ENCODE data around the gene CDH22.

The CDH22 gene, protein sequence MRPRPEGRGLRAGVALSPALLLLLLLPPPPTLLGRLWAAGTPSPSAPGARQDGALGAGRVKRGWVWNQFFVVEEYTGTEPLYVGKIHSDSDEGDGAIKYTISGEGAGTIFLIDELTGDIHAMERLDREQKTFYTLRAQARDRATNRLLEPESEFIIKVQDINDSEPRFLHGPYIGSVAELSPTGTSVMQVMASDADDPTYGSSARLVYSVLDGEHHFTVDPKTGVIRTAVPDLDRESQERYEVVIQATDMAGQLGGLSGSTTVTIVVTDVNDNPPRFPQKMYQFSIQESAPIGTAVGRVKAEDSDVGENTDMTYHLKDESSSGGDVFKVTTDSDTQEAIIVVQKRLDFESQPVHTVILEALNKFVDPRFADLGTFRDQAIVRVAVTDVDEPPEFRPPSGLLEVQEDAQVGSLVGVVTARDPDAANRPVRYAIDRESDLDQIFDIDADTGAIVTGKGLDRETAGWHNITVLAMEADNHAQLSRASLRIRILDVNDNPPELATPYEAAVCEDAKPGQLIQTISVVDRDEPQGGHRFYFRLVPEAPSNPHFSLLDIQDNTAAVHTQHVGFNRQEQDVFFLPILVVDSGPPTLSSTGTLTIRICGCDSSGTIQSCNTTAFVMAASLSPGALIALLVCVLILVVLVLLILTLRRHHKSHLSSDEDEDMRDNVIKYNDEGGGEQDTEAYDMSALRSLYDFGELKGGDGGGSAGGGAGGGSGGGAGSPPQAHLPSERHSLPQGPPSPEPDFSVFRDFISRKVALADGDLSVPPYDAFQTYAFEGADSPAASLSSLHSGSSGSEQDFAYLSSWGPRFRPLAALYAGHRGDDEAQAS

DNA sequence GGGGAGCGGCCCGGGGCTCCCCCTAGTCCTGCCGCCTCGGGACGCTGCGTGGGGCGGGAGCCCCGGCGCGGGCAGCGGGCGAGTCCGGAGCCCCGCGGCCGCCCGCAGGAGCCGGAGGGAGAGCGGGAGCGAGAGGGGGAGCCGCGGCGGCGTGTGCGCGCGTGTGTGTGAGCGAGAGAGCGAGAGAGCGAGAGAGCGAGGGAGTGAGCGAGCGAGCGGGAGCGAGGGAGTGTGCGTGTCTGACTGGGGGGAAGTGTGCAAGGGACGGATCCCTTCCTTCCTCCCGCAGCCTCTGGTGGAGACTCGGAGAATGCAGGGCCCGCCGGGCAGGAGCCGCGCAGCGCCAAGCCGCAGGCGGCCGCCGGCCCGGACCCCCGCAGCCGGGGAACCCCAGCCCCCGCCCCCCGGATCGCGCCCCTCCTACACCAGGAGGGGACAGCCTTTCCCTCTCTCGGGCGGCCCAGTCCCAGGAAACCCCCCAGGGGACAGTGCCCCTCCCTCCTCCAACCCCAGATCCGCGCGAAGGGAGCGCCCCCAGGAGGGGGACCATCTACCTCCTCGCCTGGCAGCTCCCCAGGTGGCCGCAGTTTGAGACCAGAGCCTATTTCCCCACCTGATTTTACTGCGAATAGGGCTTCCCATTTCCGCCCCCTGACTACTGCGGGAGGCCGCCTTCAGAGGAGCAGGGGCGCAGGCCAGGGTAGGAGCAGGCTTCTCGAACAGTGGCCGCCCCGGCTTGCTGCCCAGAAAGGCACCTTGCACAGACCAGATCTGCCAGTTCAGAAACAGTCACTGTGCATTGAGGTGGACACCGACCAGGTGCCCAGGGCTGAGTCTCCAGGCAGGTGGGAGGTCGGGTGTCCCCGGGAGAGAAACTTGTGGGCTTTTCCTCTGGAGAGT lies at the start of gene CDH22:
Gene CDH22, minus strand, starts transcription at position 241 of the 900 bp plus-strand sequence. CDS start 57,204 bp downstream, outside the sequence.
- DNase-seq (ENCODE audit: low read depth): no peak

DNA sequence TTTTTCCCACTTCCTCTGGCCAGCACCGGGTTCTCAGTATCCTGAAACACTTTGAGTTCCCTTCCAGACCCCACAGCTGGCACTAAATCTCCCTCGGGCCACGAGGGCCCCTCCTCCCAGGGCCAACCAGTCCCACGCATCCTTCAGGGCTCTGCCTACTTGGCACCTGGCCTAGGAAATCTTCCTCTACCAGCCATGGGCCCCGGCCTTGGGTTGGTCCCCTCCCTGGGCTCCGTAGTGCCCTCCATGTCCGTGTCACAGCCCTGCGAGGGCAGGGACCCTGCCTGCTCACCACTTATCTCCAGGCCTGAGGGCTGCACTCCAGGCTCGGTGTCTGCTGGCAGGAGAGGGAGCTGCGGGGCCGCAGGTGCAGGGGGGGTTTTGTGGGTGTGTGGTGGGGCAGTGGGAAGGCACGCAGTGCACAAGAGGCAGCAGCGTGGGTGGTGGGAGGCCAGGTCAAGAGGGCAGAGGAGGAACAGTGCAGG lies 48.8 kb upstream of the CDH22 start:
- no peak for DNase-seq (ENCODE audit: low read depth)

DNA sequence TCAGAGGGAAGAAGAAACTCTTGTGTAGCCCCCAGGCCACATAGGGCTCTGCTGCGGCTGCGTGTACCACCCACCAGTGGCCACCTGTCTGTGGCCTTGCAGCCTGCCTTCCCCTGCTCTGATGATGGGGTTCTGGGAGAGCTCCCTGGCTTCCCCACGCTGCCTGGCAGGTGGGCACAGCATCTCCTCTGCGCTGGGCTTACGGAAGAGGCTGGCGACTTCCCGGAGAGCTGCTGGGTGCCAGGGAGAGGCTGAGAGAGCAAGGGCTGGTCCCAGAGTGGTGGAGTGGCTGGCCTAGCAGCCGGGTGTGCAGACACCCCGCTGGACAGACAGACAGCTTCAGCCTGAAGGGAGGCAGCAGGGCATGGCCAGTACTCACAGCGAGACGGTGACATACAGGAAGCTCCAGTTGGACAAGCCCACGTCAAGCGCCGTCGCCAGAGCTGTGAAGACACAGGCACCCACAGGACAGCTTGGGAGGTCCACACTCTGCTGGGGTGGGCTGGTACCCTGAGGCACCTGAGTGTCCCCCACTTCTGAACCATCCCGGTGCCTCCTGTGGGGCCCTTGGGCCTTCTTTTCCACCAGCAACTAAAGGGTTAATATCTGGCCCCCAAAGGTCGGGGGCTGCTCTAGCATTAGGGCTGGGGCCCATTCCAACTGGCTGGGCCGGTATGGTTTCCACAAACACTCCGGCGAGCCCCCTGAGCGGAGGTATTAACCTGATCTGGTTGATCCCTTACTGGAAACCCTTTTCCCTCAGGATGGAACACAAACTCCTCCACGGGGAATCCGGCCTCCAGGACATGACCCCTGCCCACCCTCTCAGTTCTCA lies 48.1 kb upstream of the CDH22 start:
- DNase-seq (ENCODE audit: low read depth): no peak

DNA sequence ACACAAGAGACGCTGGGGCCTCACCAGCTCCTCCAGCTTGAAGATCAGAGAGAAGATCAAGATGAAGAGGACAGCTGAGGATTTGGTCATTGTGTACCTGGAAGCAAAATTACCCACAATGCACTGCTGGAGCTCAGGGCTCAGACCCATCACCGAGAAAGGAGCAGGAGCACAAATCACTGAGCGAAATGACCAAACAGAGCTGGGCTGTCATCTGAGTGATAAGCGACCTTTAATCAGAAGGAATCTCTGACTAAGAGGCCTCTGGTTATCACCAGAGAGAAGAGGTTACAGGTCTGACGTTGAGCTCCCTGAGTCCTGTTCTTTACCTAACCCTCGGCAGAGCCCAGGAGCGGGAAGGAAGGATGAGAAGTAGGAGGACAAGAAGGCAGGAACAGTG lies 47.5 kb upstream of the CDH22 start:
- no peak for DNase-seq (ENCODE audit: low read depth)

DNA sequence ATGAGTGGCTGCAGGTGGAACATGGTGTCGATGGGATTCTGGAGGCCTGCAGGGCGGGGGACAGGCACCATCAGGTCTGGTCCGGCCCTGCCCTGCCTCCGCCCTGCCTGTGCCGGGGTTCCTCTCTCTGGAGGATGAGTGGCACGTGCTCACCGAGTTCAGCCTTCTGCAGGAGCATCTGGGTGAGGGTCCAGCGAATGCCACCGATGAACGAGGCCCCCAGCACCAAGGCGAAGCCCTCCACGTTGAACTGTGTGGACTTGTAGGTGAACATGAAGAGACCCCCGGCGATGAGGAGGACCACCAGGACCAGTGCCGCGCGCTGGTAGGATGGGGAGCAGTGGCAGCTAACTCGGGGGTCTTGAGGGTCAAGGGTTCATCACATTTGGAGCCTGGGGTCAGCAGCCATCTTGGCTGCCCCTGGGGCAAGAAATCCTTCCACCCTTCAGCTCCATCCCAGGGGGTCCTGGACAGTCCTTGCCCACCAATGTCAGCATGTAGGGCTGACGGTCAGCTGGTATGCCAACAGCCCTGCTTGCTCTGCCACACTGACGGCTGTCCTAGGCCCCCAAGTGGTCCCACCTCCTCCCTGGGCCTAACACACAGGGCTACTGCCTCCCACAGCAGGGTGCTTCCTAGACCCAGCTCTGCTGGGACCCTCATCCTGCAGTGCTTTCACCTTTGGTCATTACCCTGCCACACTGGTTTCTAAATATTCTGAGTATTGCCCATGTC lies 46.8 kb upstream of the CDH22 start:
- DNase-seq (ENCODE audit: low read depth): no peak

DNA sequence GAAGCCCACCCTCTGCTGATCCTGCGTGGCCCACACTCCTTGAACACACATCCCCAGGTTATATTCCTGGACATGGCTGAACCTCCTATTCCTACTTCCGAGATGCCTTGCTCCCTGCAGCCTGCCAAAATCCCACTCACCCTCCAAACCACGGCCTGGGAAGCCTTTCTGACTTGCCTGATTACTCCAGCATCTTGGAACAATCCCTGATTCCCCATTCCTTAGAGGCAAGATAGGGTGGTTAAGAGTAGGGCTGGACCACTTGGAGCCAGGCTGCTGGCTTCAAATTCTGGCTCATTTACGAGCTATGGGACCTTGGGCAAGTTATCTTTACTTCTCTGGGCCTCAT lies 45.9 kb upstream of the CDH22 start:
- no peak for DNase-seq (ENCODE audit: low read depth)

DNA sequence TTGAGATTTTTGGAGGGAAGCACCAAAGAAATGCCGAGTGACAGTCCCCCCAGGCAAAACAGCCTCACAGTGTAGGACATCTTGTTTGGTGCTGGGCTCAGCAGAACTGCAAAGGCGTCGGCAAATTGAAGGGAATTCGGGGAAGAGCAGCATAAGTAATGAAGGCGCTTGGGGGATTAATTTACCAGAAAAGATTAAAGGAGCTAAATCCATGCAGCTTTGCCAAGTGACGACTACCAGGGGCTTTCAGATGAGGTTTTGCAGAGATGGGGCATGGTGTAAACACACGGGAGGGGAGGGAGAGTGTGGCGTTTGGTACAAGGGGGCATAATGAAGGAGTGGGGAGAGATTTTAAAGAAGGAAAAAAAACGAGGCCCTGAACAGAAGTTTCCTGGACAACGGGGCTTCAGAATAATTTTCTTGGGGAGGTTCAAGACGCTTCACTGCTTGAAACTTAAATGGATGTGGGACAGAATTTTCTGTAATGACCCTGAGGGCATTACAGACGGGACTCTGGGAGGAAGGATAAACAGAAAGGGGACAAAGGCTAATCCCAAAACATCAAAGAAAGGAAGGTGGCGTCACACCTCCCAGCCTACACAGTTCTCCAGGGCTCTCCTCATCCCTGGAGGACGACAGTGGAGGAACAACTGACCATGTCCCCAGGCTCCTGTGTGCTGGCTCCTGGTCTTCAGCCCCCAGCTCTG lies 45.4 kb upstream of the CDH22 start:
- DNase-seq (ENCODE audit: low read depth): no peak

DNA sequence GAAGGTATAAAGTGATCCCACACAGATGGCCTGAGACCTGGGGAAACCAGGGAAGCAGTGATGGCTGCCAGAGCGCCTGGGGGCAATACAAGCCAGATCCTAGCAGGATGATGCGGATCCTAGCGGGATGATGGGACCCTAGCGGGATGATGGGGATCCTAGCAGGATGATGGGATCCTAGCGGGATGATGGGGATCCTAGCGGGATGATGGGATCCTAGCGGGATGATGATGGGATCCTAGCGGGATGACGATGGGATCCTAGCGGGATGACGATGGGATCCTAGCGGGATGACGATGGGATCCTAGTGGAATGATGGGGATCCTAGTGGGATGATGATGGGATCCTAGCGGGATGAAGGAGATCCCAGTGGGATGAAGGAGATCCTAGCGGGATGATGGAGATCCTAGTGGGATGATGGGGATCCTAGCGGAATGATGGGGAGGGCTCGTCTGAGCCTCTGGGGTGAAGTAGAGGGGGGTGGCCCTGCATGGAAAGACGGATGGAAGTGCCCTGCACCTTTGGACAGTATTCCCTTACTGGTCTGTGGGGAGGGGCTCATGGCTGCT lies 44.2 kb upstream of the CDH22 start:
- DNase-seq (ENCODE audit: low read depth): no peak

DNA sequence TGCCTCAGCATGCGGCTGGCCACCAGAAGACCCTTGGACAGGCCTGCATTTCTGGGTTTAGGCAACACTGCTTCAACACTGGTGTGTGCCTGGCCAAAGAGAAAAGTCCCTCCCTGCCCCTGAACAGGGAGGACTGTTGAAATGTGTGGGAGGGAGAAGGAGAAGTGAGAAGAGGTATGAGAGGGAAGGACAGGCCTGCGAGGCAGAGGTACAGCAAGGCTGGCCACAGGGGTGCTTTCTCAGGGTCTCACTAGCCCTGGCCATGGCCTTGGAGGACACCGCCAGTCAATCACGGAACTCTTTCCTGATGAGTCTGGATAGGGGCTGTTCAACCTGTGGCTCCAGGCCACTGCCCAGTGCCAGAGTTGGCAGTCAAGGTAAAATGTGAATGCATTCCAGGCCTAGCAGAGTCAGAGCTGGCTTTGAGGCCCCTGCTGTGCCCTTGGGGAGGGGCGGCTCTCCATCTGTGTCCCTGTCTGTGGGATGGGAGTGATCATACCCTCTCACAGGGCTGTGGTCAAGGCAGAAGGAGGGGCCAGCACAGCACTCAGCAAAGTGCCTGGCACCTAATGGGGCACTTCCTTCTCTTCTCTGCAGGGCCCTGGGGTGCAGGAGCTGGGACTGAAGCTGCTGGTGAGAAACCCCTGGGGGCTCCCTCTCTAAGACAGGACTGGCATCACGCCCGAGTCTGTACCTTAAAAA lies 43.2 kb upstream of the CDH22 start:
- DNase-seq (ENCODE audit: low read depth): no peak

DNA sequence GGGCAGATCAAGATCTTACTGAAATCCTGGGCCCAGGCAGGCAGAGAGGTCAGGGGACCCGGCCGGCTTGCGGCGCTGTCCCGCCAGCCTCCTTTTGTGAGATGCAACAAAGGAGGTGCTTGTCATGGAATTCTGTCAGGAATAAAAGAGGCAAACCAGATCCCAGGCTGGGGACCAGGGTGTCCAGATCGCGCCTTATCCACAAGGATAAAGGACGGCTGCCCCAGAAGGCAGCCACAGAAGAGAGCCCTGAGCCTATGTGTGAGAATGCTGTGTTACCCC lies 42.6 kb upstream of the CDH22 start:
- no peak for DNase-seq (ENCODE audit: low read depth)

DNA sequence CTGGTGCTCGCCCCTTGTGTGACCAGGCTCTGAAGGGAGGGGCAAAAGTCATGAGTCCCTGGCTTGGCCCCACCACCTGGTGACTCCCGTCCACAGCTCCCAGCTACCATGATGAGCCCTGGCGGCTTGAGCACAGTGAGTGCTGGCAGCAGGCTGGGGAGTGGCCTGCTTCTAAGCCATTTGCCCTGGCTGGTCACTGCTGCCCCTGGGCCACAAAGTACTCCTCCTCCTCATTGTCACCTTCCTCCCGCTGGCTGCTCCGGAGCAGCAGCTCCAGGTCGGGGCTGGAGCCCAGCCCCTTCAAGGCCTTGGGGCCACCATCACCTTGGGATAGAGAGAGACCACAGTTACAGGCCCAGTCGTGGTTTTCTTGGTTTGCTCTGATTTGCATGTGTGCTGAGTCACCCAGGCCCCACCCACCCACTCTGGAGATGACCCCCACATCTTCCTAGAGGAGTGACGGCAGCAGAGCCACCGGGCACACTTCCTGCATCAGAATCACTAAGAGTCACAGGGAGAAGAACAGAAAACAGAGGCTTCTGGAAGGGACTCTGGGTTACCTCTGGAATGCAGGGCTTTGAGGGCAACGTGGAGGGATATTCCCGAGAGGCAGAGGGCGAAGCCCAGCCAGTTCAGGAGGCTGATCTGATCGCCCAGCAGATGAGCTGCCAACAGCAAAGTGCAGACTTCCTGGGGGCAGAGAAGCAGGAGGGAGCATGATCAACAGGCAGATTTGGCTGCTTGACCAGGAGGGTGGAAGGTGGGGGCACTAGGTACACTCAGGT lies 42.1 kb upstream of the CDH22 start:
- DNase-seq (ENCODE audit: low read depth): no peak

DNA sequence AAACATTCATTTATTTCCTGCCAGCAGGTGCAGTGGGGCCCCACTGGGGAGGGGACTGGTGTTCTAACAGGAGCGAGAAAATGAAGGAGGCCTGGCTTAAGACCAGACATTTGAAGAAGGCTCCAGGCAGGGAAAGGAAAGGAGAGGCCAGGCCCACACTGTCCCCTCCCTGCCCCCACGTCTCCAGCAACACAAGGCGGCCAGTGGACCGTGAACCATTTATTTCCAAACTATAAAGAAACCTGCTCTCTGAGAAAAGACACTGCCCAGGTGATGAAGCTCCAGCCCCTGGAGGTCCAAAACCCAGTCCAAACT lies 41.4 kb upstream of the CDH22 start:
- DNase-seq (ENCODE audit: low read depth): no peak

DNA sequence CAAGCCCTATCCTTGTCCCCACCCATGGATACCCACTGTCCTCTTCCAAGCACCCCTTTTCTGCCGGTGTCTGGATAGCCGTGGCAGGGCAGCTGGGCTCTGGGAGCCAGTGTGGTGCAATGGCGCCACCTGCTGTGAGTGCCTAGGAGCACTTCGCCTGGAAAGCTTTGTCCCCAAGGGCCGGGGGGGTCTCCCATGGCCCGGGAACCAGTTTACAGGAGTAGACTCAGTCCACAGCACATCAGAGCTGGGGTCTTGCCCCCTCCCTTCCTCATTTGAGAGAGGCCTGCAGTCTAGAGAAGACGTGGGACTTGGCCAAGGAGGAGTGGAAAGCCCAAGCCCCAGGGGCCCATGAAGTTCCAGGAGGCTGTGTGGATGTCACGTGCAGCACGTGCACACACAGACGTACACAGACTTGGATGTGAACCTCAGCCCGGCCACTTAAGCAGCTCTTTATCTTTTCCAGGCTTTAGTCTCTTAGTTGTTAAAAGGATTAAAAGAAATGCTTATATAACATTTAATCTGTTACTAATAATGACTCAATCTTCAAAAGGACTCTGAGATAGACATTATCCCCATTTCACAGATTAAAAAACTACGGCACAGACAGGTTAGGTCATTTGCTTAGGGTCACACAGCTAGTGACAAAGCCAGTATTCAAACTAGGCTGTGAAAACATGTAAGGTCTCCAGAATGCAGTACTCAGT lies 40.9 kb upstream of the CDH22 start:
- no peak for DNase-seq (ENCODE audit: low read depth)

DNA sequence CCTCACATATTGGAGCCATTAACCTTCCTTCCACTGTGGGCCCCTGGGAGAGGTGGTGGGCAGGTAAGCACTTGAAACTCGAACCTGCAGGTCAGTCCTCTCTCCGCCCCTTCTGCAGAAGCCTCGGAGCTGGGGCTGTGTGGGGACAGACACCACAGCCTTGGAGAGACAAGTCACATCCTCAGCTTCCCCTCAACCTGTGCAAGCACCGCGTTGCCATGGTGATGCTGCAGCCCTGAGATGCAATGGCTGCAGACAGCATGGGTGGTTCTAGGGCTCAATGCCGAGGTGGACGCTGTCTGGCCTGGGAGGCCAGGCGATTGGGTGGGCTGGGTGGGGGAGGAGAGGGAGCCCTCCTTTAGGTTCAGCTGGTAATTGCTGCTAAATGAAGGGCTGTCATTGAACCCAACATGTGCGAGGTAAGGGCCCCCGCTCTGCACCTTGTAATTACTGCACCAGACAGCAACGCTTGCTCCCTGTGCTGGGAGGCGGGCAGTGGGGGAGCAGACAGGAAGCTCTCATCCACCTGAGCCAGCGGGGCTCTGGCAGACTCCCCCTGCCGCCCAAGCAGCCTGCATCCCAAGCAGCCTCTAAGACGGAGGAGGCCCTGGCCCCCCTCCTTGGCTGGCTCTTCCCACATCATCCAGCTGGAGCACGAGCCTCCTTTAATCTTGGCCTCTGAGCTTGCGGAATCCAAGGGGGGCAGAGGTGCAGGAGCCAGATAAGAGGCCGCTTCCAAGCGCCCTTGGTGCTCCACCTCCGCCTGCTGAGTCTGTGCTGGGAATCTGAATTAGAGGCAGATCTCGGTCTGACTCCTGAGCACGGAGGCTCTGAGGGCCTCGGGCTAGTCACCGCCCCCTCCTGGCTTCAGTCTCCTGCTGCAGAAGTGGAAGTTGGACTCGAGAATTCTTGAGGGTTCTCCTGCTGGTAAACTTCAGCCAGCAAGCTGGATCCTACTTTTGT lies 39.8 kb upstream of the CDH22 start:
- no peak for DNase-seq (ENCODE audit: low read depth)

DNA sequence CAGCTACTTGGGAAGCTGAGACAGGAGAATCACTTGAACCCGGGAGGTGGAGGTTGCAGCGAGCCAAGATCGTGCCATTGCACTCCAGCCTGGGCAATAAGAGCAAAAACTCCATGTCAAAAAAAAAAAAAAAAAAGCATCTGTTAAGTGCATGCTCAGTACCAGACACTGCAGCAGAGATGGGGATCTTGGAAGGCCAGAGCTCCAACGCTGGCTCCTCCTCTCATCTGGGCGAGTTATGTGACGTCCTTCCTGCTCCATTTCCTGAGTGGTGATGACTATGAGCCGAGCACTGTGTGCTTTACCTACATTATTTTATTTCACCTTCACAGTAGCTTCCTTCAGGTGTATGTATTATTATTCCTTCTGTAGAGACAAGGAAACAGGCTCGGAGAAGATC lies 38.5 kb upstream of the CDH22 start:
- no peak for DNase-seq (ENCODE audit: low read depth)

DNA sequence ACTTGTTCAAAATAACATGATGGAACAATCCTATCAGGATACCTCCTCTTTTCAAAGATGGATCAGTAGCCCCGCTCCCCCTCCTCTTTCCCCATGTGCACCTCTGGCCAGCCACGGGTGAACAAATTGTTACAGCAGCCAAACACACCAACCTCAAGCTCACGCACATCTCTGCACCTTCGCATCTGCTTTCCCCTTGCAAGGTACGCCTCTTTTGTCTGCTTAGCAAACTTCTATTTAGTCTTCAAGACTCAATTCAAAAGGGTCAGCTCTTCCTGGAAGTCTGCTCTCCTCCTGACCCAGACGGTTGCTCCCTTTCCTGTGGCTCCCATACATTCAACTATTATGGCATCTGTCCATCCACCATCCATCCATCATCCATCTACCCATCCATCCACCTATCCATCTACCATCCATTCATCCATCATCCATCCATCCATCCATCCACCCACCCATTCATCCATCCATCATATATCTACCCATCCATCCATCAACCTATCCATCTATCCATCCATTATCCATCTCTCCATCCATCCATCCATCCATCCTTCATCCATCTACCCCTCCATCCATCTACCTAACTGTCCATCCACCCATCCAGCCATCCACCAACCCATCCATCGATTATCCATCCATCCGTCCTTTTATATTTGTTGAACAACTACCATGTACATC lies 36.3 kb upstream of the CDH22 start:
- DNase-seq (ENCODE audit: low read depth): no peak

Measured in stimulated activated CD8-positive, alpha-beta memory T cell treated with anti-CD3 and anti-CD28 coated beads, Interleukin-12 subunit alpha, Interleukin-12 subunit beta, amount 100 ng/mL, for 1 hour (primary cell).